HUES6 (cell line): Measurements from ENCODE around the gene HCFC1.

Experiments
- H3K27ac ChIP-seq: 2 replicates; pipeline ENCODE4 v1.7.0; 2013; ENCODE audit warnings: low read depth, mild to moderate bottlenecking, low read length, inconsistent platforms
- H3K27me3 ChIP-seq: 2 replicates; pipeline ENCODE4 v1.6.1; 2013; ENCODE audit warnings: low read length; ENCODE audit not compliant: control insufficient read depth, insufficient read depth
- H3K36me3 ChIP-seq: 2 replicates; pipeline ENCODE4 v1.6.1; 2013; ENCODE audit warnings: low read length; ENCODE audit not compliant: control insufficient read depth, insufficient read depth
- H3K4me1 ChIP-seq: 2 replicates; pipeline ENCODE4 v1.6.1; 2013; ENCODE audit warnings: low read length; ENCODE audit not compliant: control insufficient read depth, insufficient read depth
- H3K4me3 ChIP-seq: 2 replicates; pipeline ENCODE4 v1.5.1; 2013; ENCODE audit warnings: low read depth, low read length
- H3K9ac ChIP-seq: one replicate; pipeline ENCODE4 v1.6.1; 2013; ENCODE audit warnings: mild to moderate bottlenecking, low read length
- H3K9me3 ChIP-seq: 2 replicates; pipeline ENCODE4 v1.6.1; 2013; ENCODE audit warnings: low read depth, low read length; ENCODE audit not compliant: control insufficient read depth, insufficient read depth

HCFC1 gene

DNA sequence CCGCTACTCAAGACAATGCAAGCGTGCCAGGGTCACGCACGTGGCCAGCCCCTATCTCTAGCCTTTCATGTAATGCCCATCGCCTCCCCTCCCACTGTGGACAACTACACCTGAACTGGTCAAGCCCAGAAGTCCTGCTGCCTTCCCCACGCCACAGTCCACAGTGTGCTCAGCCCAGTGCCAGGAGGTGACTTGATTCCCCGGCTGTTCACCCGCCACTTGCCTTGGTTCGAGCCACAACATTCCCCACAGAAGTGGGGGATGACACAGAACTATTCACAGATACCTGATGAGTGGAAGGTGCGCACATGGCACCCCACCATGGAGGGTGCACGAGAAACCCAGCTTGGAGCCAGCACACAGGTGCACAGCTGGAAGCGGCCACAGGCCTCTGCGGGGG is 52.3 kb downstream of the HCFC1 start:
- Histone ChIP-seq H3K36me3 (peaks cover 35% of the 10 kb centered on the region), H3K4me1 (peaks cover 13% of the 10 kb centered on the region; the same call in 1 of the 2 replicates), H3K9me3 (peaks cover 21% of the 10 kb centered on the region; the same call in 1 of the 2 replicates), H3K4me3 (no peak overlapping the region), H3K27ac (no peak overlapping the region), H3K27me3 (no peaks in the 10 kb centered on the region), H3K9ac (no peak overlapping the region)

DNA sequence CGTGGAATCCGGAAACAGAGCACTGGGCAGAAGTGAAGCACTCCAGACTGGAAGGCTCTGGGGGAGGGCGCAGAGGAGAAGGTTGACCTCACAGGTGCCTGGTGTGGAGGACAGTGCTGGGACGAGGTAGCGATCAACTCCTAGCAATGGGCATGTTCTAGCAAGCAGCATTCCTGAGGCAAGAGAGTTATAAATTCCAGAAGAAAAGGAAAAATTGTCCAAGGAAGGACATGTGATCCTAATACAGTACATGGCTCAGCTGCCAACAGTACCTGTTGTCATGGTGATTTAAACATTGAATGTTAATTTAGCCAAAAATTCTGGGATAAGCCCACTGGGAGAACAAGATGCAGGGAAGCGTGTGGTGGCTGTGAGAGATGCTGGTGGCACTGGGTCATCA is 53.7 kb downstream of the HCFC1 start:
- Histone ChIP-seq H3K4me1 (peaks cover 13% of the 10 kb centered on the region; the same call in 1 of the 2 replicates), H3K27me3 (no peaks in the 10 kb centered on the region), H3K4me3 (no peak overlapping the region), H3K36me3 (peaks cover 40% of the 10 kb centered on the region), H3K27ac (no peak overlapping the region), H3K9me3 (peaks cover 25% of the 10 kb centered on the region; the same call in 1 of the 2 replicates), H3K9ac (no peak overlapping the region)

DNA sequence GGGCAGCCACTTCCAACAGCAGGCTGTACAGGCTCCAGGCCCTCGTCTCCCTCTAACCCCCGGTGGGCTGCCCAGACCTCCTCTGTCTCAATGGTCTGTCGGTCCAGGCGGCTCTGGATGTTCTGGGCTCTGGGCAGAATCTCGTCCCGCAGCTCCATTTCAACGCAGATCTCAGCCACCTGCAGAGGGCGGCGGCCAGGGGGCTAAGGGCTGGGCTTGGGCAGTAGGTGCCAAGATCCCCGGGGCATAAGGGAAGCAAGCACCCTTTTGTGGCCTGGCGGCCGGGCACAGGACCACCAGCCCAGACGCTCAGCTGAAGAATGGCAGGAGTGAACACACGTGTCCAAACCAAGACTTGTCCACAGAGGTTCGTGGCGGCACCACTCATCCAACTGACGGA is 57.9 kb downstream of the HCFC1 start:
- Histone ChIP-seq H3K4me3 (no peak overlapping the region), H3K27me3 (no peaks in the 10 kb centered on the region), H3K9ac (no peak overlapping the region), H3K36me3 (peaks cover 24% of the 10 kb centered on the region), H3K4me1 (peaks cover 10% of the 10 kb centered on the region; the same call in 1 of the 2 replicates), H3K9me3 (peaks cover 12% of the 10 kb centered on the region; the same call in 1 of the 2 replicates), H3K27ac (no peak overlapping the region)

DNA sequence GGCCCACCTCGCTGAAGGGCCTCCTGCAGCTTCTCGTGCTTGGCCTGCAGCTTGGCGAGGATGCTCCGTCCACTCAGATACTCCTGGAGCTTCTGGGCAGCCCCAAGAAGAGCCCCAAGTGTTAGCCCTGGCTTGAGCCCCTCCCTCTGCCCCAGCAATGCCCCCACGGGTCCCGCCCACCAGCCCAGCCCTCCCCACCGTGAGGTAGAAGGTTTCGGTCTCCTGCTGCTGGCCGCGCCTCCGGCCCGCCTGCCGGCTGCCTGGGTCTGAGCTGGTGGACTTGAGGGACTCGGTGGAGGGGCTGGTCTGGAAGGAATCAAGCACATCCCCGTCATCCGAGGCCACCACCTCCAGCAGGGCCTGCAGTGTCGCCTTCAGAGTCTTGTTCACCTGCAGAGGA is 58.4 kb downstream of the HCFC1 start:
- H3K27me3 ChIP-seq: no peaks in the 10 kb centered on the region
- peaks cover 12% of the 10 kb centered on the region; the same call in 1 of the 2 replicates for H3K9me3 ChIP-seq
- H3K4me3 ChIP-seq: no peak overlapping the region
- H3K9ac ChIP-seq: no peak overlapping the region
- no peak overlapping the region for H3K27ac ChIP-seq
- H3K36me3 ChIP-seq: peaks cover 20% of the 10 kb centered on the region
- H3K4me1 ChIP-seq: peaks cover 10% of the 10 kb centered on the region; the same call in 1 of the 2 replicates

DNA sequence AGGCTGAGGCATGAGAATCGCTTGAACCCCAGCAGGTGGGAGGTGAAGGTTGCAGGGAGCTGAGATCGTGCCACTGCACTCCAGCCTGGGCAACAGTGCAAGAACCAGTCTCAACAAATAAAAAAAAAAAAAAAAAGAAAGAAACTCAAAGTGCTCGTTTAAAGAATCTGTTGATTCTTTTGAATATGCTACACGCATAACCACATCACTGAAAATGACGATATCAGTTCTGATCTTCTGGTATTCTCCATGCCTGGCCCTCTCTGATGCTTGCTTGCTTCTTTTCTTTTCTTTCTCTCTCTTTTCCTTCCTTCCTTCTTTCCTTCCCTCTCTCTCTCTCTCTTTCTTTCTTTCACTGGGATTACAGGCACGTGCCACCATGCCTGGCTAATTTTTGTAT is 59.8 kb downstream of the HCFC1 start:
- Histone ChIP-seq H3K9ac (no peak overlapping the region), H3K27ac (no peak overlapping the region), H3K4me3 (no peak overlapping the region), H3K4me1 (peaks cover 10% of the 10 kb centered on the region; the same call in 1 of the 2 replicates), H3K27me3 (no peaks in the 10 kb centered on the region), H3K36me3 (peaks cover 12% of the 10 kb centered on the region; the same call in 1 of the 2 replicates), H3K9me3 (peaks cover 9% of the 10 kb centered on the region; the same call in 1 of the 2 replicates)

DNA sequence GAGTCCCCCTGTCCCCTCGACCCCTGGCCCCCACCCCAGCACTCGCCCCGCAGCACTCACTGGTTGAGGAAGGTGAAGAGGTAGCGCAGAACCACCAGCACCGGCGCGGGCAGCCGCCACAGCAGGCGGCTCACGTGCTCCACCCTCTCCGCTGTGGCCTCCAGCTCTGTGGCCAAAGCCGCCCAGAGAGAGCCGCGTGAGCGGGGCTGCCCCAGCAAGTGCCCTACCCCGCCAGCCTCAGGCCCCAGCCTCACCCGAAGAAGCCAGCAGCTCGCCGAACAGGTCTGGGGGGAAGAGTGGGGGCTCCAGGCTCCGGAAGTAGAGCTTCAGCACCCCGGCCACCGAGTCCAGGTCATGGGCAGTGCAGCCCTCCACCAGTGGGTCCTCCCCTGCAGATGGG is 61.2 kb downstream of the HCFC1 start:
- Histone ChIP-seq H3K9me3 (peaks cover 16% of the 10 kb centered on the region; the same call in 1 of the 2 replicates), H3K36me3 (peaks cover 12% of the 10 kb centered on the region; the same call in 1 of the 2 replicates), H3K27ac (no peak overlapping the region), H3K4me1 (peaks cover 10% of the 10 kb centered on the region; the same call in 1 of the 2 replicates), H3K9ac (no peak overlapping the region), H3K27me3 (no peaks in the 10 kb centered on the region), H3K4me3 (no peak overlapping the region)

DNA sequence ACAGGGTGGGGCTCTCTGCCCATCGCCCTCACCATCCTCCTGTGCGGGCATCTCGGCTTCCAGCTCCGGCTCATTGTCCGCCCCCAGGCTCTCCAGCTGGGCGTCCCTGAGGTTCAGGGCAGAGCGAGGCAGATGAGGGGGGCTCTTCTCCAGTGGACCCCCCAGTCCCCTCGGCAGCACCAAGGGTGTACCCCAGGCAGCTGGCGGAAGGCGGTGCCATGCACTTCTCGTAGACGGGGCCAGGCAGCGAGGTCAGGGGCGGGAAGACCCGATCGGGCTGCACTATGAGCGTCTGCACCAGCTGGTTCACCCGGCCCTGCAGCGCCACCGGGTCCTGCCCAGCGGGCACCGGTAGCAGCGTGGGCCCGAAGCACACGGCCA is 61.6 kb downstream of the HCFC1 start:
- Histone ChIP-seq H3K27me3 (no peaks in the 10 kb centered on the region), H3K27ac (no peak overlapping the region), H3K4me3 (no peak overlapping the region), H3K9me3 (peaks cover 16% of the 10 kb centered on the region; the same call in 1 of the 2 replicates), H3K4me1 (peaks cover 10% of the 10 kb centered on the region; the same call in 1 of the 2 replicates), H3K9ac (no peak overlapping the region), H3K36me3 (peaks cover 12% of the 10 kb centered on the region; the same call in 1 of the 2 replicates)

DNA sequence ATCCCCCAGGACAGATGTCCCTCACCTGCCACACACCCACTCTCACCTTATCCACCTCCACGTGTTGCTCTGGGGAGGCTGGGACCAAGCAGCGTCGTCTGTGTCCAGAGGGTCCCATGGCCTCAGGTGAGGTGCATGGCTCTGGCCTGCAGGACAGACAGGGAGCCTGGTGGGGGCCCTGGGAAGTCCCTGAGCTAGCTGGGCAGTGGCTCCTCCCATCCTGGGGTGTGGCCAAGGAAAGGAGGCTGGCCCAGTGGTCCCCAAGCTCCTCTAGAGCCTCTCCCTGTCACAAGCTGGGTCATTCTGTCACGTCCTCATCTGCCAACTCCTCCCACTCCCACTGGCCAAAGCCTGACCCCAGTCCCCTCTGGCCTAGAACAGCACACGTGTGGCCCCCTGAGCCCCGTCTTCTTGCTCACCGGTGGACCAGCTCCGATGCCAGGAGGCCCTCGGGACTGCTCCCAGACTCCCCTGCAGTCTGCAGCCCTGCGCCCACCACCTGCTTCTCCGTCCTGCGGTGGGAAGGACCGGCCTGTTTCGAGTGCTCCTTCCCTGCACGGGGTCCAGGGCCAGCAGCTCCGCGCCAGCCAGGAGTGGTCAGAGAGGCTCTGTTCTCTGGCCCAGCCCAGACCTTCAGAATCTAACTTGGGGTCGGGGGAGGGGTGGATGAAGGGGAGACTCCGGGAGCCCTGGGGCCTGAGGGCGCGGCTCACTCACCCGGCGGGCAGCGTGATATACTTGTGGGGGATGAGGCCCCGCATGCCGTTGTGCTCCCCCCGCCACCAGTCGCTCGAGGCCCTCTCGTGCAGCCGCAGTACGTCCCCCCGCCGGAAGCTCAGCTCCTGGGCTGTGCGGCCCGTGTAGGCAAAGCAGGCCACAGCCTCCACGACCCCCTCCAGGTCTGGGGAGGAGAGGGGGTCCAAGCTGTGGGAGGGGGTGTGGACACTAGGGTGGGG is 62.3 kb downstream of the HCFC1 start:
- Histone ChIP-seq H3K36me3 (peaks cover 9% of the 10 kb centered on the region; the same call in 1 of the 2 replicates), H3K9ac (no peak overlapping the region), H3K4me3 (no peak overlapping the region), H3K4me1 (peaks cover 11% of the 10 kb centered on the region; the same call in 1 of the 2 replicates), H3K27ac (no peak overlapping the region), H3K9me3 (peaks cover 17% of the 10 kb centered on the region; the same call in 1 of the 2 replicates), H3K27me3 (no peaks in the 10 kb centered on the region)

DNA sequence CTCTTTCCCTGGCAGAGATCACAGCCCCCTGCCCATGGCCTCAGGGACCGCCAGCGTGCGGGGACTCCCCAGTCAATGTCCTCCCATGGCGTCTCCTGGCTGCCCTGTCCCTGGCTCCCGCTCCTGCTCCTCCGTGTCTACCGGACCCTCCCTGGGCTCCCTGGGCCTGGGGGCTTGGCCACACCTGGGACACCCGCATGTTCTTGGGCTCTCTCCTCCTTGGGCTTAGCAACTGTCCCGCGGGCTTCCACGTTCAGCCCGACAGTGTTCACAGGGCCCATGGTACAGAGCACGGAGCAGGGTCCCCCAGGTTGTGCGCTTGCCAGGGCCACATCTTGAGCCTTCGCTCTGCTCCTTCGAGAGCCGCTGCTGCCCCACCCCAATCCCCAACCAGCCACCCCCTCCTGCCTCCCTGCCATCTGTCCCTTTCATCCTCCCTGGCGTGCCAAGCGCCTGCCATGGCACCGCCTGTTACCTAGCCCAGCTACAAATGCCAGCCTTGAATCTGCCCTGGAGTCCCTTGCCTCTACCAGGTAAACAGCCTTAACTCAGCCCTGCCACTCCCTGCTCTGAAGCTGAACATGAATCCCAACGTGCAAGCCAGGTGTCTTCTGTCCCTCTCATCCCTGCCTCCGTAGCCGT is 63.3 kb downstream of the HCFC1 start:
- Histone ChIP-seq H3K27ac (no peak overlapping the region), H3K4me3 (no peak overlapping the region), H3K4me1 (peaks cover 17% of the 10 kb centered on the region; the same call in 1 of the 2 replicates), H3K9ac (no peak overlapping the region), H3K9me3 (peaks cover 14% of the 10 kb centered on the region; the same call in 1 of the 2 replicates), H3K27me3 (no peaks in the 10 kb centered on the region), H3K36me3 (peaks cover 6% of the 10 kb centered on the region; the same call in 1 of the 2 replicates)

DNA sequence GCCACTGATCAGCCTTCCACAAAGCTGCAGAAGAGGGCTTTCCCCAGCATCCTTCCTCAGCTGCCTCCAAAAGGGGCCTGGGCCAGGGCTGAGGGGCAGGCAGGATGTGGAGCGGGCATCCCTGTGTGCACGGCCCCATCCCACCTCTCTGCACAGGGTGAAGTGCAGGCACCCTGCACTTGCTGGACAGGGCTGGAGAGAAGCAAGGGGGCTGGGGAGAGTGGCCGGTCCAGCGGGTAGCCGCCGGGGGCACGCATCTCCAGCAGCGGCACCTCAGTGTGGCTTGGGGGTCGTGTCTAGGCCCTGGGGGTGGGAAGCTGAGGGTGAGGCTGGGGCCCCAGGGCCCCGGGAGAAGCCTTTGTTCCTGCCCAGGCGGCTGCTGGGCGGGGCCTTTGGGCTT is 64.2 kb downstream of the HCFC1 start:
- Histone ChIP-seq H3K36me3 (peaks cover 3% of the 10 kb centered on the region; the same call in 1 of the 2 replicates), H3K9ac (no peak overlapping the region), H3K9me3 (peaks cover 17% of the 10 kb centered on the region; the same call in 1 of the 2 replicates), H3K4me1 (peaks cover 19% of the 10 kb centered on the region; the same call in 1 of the 2 replicates), H3K27ac (no peak overlapping the region), H3K4me3 (no peak overlapping the region), H3K27me3 (no peaks in the 10 kb centered on the region)
